HL-60/S4 treated with phorbol 12-myristate 13-acetate at 8.2 ng/mL for 4 days and 3 days (cell line): ENCODE measurements around the gene NUP107.

Experiments
- in situ Hi-C: fragments of 300-500 bp; cut with MboI; formaldehyde crosslinking; loops from 2 replicates; pipeline ENCODE4 v1.15.0; 2022; ENCODE audit warnings: low sequenced_read_pairs

NUP107 gene

DNA sequence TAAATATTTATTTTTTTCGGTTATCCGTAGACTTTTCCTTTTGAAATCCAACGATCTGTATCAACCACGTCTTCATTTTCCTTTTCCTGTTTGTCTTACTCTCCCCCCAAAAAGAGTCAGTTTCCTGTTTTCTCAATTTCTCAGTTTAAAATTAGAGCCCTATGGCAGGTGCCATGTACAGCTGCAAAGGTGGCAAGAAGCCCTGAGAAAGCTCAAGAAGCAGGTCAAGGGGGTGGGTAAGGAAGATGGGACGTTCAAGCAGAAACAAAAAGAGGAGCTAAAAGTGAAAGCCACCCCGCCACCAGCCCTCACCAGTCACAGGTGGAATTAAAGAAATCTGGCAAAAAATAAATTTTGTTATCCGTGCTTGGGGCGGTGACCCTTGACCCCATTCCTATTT is 85.9 kb downstream of the NUP107 start:
- in situ Hi-C loops: no loop called here

DNA sequence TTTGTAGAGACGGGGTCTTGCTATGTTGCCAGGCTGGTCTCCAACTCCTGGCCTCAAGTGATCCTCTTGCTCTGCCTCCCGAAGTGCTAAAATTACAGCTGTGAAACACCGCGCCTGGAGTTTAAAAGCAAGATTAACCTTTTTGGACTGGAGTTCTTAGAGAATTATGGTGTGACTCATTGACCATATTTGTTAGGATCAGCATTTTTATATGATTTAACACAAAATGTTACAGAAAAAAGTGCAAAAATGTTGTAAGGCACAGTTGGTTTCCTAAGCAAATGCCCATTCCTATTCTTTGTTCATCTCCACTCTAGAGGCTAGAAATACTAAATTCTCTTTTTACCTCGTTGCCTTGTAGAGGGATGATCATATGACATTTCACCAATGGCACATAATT is 86.8 kb downstream of the NUP107 start:
- in situ Hi-C loops: no loop called here

DNA sequence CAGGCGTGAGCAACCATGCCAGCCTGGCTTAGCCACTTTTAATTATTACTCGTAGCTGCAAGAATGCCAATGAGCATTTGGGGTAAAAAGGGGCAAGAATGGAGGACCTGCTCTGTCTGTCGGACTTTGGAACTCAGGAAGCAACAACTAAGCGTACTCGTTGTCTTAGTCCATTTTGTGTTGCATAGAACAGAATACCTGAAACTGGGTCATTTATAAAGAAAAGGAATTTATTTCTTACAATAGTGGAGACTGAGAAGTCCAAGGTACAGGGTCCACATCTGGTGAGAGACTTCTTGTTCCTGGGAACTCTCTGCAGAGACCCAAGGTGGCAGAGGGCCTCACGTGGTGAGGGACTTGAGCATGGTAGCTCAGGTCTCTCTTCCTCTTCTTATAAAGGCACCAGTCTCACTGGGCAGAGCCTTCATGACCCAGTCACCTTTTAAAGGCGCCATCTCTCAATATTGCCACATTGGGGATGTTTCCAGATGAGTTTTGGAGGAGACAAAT is 88.4 kb downstream of the NUP107 start:
- in situ Hi-C loops: no loop called here

DNA sequence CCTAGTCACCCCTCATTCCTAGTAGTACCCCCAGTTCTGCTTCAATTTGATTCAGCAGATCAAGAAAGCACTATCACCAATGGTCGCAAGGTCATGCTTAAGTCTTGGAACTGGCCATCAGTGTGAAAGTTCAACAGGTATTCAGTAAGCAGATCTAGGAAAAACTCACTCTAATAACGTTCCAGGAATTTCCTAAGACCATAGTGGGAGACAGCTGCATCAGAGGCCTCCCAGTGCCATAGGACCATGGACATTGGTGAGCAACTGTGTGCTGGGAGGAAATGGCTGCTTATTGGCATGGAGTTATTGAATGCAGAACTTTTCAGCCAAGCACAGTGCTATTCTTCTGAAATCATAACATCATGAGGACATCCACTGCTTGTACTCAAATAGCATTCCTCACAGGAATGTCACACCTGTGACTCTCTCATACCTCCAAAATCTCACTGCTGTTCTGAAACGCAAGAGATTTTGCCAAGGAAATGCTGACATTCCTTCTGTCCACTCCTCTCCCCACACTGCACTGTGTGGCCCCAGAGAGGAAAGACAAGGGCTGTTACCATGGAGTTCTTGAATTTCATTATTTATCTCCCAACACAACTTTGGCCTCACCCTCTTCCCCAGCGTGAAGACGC is 90.3 kb downstream of the NUP107 start:
- in situ Hi-C loops: no loop called here

DNA sequence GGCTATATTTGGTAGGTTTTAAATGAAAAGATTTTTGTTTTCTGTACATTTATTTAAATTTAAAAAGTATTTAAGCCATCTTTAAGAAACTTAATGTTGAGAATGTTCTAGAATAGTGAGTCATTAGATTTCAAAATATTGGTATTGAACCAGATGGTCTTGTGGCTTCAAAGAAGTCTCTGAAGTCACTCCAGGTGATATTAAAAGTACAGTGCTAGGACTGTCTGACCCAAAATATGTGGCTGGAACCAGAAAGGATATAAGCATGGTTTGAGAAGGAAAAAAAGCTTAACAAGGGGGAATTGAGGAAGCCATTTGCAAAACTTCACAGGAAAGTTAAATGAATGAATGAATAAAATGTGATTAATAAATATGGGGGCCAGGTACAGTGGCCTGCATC is 92.5 kb downstream of the NUP107 start:
- in situ Hi-C loops: no loop called here

DNA sequence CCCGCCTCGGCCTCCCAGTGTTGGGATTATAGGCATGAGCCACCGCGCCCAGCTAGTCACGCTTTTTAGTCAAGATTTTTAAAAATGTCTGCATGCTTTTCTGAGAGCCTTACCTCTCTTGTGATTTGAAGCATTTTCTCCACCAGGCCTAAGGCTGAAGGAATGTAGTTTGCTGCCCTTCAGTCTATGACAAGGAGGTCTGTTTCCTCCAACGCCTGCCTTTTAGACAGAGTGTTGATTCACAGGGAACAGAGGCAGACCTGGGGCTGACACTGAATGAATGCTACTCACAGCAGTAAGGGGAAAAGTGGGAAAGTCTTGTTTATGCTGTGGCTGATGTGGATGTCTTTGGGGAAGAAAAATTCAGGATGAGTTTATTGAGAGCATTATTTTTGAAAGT is 94.0 kb downstream of the NUP107 start:
- in situ Hi-C loops: no loop called here

DNA sequence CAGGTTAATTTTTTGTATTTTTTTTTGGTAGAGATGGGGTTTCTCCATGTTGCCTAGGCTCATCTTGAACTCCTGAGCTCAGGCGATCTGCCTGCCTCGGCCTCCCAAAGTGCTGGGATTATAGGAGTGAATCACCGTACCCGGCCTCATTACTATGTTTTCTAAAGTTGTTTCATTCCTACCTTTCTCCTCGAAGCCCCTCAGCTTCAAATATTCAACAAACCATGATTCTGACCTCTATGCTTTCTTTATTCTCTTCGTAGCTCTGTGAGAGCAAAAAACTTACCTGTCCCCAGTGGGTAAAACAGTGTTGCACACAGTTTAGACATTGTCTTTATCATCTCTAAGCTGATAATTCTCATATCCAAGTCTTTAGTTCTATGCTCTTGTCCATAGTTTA is 95.0 kb downstream of the NUP107 start:
- in situ Hi-C loops: no loop called here

DNA sequence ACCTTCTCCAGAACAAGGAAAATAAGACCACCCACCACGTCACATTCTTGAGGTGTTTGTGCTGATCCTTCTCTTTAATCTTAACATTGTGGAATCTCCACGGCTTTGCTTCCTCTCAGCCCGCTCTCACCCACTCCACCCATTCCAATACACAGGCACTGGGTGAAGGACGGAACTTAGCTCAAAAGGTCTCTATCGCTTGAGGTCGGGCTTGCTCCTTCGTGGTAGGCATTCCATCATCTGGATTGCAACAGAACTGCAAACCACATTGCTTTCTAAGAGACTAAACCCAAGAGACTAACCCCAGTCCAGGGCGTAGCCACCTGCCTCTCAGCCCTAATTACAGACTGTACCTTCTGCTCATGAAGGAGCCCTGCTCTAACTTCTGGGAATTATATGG is 97.2 kb downstream of the NUP107 start:
- in situ Hi-C loops: no loop called here

DNA sequence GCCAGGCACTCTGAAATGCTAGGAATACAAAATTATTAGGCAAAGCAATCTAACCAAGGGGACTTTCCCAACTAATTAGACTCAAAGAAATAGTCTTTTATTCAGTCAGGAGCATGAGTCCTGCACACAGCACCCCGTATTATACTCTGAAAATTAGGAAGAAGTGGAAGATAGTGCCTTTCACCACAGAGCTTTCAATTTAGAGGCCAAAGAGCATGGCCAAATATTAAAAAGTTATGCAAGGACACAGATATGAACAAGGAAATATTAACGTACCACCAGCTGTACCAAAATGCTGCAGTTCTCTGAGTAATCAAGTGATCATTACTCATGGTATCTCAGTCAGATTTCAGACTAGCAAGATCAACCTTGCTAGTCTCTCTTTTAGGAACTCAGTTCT is 98.6 kb downstream of the NUP107 start:
- in situ Hi-C loops: no loop called here

DNA sequence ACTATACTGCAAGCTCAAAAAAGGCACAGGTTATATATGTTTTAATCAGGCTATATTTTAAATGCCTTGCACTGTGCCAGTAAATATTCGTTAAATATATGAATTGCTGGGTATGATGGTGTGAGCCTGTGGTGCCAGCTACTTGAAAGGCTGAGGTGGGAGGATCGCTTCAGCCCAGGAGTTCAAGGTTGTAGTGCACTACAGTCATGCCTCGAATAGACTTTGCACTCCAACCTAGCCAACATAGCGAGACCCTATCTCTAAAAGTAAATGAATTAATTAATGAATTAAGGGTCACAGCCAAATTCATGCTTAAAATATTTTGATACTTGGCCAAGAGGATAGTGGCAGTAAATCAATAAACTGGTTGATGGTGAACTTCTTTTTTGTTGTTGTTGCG is 99.0 kb downstream of the NUP107 start:
- in situ Hi-C loops: no loop called here

DNA sequence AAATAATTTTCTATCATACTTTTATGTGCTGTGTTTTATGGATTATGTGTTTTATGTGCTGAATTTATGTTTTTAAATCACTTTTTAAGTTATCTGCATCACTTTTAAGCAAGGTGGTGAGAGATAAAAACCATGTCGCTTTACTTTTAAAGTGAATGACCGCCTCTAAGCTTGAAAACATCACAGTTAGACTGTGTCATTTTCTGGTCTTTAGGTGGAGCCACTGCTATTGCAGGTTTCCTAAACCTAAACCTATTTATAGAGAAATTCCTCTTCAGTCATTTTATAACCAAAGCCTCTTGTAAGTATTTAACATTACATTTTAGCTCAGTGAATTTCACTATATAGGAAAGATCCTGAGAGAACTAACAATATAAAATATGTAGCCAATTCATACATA is 100.2 kb downstream of the NUP107 start:
- in situ Hi-C loops: no loop called here

DNA sequence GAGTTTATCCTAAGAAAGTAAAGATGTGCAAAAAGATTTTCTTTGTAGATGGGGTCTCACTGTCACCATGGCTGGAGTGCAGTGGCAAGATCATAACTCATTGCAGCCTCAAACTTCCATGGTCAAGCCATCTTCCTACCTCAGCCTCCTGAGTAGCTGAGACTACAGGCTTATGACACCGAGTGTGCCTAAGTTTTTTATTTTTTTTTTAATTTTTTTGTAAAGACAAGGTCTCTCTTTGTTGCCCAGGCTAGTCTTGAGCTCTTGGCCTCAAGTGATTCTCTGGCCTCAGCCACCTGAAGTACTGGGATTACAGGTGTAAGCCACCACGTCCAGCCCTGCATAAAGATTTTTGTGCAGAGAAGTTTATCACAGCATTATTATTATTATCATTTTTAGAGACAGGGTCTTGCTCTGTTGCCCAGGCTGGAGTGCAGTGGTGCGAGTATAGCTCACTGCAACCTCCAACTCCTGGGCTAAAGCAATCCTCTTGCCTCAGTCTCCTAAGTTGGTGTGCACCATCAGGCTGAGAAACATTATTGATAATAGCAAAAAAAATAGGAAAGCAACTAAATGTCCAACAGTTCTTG is 101.9 kb downstream of the NUP107 start:
- in situ Hi-C loops: no loop called here

DNA sequence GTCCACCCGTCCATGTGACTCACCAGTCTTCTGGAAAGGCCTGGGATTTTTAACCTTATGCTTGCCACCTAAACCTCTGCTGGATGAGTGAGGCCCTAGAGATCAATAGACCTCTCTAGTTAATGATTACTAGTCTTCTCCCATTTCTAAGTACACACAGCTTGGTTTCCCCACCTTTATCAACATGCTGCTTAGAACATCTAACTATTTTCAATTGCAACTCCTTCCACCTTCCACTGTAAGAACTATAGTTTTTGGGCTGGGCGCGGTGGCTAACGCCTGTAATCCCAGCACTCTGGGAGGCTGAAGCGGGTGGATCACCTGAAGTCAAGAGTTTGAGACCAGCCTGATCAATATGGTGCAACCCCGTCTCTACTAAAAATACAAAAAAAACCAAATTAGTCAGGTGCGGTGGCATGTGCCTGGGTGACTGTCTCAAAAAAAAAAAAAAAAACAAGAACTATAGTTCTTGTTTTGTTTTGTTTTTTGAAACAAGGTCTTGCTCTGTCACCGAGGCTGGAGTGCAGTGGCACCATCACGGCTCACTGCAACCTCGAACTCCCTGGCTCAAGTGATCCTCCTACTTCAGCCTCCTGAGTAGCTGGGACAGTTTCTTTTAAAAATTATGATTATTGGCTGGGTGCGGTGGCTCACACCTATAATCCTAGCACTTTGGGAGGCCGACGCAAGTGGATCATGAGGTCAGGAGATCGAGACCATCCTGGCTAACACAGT is 102.5 kb downstream of the NUP107 start:
- in situ Hi-C loops: no loop called here

DNA sequence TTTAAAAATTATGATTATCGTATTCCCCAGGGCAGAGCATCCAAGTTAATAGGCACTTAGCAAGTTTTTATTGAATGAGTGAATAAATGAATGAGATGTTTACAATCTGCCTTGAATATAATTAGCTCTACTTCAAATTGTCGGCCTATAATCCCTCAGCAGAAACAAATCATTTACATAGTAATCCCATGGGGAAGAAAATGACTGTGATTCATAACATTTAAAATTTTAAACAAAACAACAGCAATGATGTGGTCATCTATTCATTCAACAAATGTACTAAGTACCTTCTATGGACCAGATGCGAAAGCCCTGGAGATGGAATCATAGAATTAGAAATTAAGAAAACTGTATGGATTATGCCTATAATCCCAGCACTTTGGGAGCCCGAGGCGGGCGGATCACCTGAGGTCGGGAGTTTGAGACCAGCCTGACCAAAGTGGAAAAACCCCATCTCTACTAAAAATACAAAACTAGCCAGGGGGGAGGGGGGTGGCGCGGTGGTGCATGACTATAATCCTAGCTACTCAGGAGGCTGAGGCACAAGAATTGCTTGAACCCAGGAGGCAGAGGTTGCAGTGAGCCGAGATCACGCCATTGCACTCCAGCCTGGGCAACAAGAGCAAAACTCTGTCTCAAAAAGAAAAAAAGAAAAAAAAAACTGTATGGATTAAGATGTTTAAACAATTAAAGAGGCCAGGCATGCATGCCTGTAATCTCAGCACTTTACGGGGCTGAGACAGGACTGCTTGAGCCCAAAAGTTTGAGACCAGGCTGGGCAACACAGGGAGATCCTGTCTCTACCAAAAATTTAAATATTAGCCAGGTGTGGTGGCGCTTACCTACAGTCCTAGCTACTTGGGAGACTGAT is 103.5 kb downstream of the NUP107 start:
- in situ Hi-C loops: no loop called here

DNA sequence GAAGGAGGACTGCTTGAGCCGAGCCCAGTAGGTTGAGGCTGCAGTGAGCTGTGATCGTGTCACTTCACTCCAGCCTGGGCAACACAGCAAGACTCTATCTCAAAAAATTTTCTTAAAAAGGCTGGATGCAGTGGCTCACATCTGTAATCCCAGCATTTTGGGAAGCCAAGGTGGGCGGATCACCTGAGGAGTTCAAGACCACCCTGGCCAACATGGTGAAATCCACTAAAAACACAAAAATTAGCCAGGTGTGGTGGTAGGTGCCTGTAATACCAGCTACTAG is 104.1 kb downstream of the NUP107 start:
- in situ Hi-C loops: no loop called here

DNA sequence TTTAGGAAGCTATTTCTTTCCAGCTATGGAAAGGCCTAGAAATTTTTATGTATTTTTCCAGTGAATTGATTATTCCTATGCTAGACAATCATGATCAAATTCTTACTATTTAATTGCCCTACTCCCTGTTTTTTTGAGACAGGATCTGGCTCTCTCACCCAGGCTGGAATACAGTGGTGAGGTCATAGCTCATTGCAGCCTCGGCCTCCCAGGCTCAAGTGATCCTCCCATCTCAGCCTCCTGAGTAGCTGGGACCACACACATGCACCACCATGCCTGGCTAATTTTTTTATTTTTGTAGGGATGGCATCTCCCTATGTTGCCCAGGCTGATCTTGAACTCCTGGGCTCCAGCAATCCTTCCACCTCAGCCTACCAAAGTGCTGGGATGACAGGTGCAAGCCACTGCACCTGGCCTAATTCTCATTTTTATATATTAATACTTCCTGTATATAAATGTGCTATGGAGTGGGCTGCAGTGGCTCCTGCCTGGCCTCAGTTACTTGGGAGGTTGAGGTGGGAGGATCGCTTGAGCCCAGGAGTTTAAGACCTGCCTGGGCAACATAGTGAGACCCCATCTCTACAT is 105.2 kb downstream of the NUP107 start:
- in situ Hi-C loops: no loop called here

DNA sequence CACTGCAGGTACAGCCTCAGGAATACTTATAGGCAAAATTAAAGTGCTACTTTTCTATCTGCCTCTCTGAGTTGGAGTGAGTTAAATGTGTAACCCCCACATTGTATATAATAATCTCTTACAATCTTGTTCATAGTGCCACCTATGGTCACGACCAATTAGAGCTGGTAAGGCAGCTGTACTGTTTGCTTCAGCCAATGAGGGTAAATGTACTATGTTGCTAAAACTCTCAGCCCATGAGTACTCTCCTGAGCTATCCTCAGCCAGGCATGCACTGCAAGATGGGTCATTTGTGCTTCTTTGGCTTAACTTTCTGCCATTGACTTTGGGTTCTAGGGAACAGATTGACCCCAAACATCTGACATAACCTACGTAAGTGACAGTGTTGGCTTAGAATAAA is 106.2 kb downstream of the NUP107 start:
- in situ Hi-C loops: no loop called here

DNA sequence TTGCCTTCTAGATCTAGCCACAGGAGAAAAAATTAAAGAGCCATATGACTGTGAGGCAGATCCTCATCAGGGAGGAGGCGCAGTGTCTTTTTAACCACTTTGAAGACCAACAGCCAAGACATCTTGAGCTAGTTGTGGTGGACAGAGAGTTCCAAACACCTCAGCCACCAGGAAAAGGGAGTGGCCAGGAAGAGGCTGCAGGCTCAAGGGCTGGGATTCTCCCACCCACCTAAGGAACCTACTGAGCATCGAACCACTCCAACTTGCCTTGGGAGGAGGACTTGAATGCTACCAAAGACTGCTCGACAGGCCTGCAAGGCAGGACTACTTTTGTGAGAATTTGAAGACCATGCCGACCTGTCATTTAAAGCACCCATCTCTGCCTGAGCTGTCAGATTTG is 106.7 kb downstream of the NUP107 start:
- in situ Hi-C loops: no loop called here

DNA sequence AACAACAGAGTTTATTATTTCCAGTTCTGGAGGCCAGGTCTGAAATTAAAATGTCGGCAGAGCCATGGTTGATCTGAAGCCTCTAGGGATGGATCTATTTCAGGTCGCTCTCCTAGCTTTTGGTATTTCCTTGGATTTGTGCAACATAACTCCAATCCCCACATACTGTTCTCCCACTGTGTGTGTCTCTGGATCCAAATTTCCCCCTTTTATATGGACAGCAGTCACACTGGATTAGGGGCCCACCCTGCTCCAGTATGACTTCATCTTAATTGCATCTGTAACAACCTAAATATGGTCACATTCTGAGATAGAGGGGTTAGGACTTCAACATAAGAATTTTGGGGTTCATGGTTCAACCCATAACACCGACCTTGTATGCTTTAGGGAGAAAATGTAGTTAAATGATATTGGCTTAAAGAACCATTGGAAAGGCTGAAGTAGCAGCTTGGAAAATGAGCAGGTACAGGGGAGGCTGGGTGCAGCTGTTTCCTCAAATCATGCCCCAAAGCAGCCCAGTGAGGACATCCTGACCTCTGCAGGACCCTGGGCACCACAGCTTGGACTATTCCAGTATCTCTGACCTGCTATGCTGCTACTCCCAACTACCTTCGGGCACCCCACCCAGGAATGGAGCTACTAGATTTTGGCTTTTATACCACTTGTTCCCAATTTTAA is 107.3 kb downstream of the NUP107 start:
- in situ Hi-C loops: no loop called here

DNA sequence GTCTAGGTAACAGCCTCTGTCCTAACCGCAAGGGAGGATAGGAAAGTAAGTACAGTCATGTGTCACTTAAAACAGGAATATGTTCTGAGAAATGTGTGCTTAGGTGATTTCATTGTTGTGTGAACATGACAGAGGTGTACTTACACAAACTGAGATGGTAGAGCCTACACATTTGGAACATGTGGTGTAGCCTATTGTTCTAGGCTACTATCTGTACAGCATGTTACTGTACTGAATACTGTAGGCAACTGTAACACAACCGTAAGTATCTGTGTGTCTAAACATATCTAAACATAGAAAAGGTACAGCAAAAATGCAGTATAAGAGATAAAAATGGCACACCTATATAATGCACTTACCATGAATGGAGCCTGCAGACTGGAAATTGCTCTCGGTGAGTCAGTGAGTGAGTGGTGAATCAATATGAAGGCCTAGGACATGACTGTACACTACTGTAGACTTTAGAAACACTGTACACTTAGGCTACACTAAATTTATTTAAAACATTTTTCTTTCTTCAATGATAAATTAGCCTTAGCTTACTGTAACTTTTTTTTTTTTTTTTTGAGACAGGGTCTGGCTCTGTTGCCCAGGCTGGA is 108.0 kb downstream of the NUP107 start:
- in situ Hi-C loops: no loop called here
